Ectodermal cell (in vitro differentiated cells): ENCODE measurements around the gene CDHR3.

Experiments used
- H3K27ac ChIP-seq: 2 replicates; pipeline ENCODE4 v1.7.0; 2013; ENCODE audit warnings: mild to moderate bottlenecking, low read depth, low read length; ENCODE audit not compliant: insufficient read depth, poor library complexity, severe bottlenecking
- H3K27me3 ChIP-seq: 2 replicates; pipeline ENCODE4 v1.7.0; 2013; ENCODE audit warnings: mild to moderate bottlenecking, low read length; ENCODE audit not compliant: insufficient read depth, control insufficient read depth, poor library complexity, severe bottlenecking
- H3K36me3 ChIP-seq: one replicate; pipeline ENCODE4 v1.7.0; 2013; ENCODE audit warnings: low read length; ENCODE audit not compliant: control insufficient read depth, insufficient read depth
- H3K4me1 ChIP-seq: one replicate; pipeline ENCODE4 v1.7.0; 2013; ENCODE audit warnings: low read length; ENCODE audit not compliant: control insufficient read depth, insufficient read depth
- H3K4me3 ChIP-seq: 2 replicates; pipeline ENCODE4 v1.7.0; 2013; ENCODE audit warnings: low read depth, low read length, control low read depth; ENCODE audit not compliant: insufficient read depth
- H3K9me3 ChIP-seq: 2 replicates; pipeline ENCODE4 v1.7.0; 2013; ENCODE audit warnings: mild to moderate bottlenecking, low read length, moderate library complexity; ENCODE audit not compliant: control insufficient read depth
- WGBS, 2 experiments: methylation state at CpG; one replicate each; pipeline ENCODE4 v1.1.7; 2013; ENCODE audit warnings: missing lambda C conversion rate in 2 of 2; 5-methylcytosine and 5-hydroxymethylcytosine counted together

Gene CDHR3

GRCh38 chr7:106045586-106045985, 82.5 kb downstream of the CDHR3 start:
- no peak overlapping the region for H3K4me3 ChIP-seq
- H3K9me3 ChIP-seq = no peaks in the 10 kb centered on the region
- no peak overlapping the region for H3K27ac ChIP-seq
- no peaks in the 10 kb centered on the region for H3K27me3 ChIP-seq
- no peaks in the 10 kb centered on the region for H3K36me3 ChIP-seq
- WGBS, 2 experiments = 98 to 100% methylated on average over 1 of the region's 1 CpG
- no peaks in the 10 kb centered on the region for H3K4me1 ChIP-seq

DNA sequence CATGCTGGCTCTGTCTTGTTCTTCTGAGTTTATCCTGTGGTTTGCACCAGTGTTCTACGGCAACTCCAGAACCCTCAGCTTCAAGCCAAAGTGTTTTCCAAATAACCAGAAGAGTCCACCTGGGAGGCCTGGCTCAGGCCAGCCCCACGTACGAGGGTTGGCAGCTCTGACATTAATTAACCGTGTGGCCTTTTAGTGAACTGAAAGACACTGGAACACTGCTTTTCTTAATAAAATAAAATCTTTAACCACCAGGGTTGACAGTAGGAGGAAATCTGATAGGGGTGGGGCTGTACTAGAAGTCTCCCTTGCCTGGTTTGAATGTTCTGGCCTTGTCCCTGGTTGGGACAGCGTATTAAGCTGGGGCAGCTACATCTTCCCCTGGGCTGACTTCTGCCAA, 84.1 kb downstream of the CDHR3 start:
- Histone ChIP-seq H3K27me3 (no peaks in the 10 kb centered on the region), H3K4me3 (no peak overlapping the region), H3K9me3 (peaks cover 2% of the 10 kb centered on the region), H3K36me3 (no peaks in the 10 kb centered on the region), H3K27ac (no peak overlapping the region), H3K4me1 (no peaks in the 10 kb centered on the region)
- WGBS, 2 experiments = 84 to 93% methylated on average over 5 of the region's 5 CpGs

DNA sequence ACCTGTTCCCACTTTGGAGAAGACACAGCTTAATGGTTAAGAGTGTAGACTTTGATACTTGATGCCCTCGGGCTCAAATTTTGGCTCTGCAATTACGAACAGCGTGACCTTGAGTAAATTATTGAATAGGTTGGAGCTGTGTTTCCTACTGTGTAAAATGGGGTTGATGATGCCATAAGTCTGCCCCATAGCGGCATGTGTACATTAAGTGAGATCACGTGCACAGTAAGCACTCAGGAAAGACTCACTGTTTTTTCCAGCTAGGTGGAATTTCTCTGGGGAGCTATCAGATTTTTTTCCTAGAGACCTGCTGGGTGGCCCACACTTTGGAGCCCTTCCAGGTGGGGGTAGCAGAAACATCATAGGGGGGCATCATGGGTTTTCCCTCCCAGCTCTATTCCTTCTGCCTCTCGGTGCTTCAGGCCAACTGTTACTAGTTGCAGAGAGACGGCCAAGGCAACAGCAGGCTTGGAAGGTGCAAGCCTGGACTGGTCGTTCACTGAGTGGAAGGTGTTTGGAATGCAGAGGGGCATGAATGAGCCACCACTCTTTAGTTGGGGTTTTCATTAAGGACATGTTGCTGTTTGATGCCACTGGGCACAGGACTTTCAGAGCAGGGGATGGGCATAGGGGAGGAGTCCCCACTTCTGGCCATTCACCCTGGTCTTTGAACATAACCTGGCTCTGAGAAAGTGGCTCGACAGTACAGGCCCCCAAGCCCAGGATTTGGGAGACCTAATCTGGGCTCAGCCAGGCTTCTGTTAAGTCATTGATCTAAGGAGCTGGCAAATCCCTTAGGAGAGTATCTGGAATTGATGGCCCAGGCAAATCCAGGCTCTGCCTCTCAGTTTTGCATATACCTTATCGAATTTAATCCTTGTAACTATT, 85.0 kb downstream of the CDHR3 start:
- no peak overlapping the region for H3K27ac ChIP-seq
- WGBS, 2 experiments = 93 to 96% methylated on average over 10 of the region's 10 CpGs
- no peaks in the 10 kb centered on the region for H3K36me3 ChIP-seq
- H3K9me3 ChIP-seq = peaks cover 2% of the 10 kb centered on the region
- no peak overlapping the region for H3K4me3 ChIP-seq
- no peaks in the 10 kb centered on the region for H3K27me3 ChIP-seq
- no peaks in the 10 kb centered on the region for H3K4me1 ChIP-seq

- Histone ChIP-seq H3K4me3 (no peak overlapping the region), H3K4me1 (no peaks in the 10 kb centered on the region), H3K27me3 (no peaks in the 10 kb centered on the region), H3K9me3 (peaks cover 2% of the 10 kb centered on the region), H3K27ac (no peak overlapping the region), H3K36me3 (no peaks in the 10 kb centered on the region)
- WGBS, 2 experiments = 85 to 93% methylated on average over 2 of the region's 2 CpGs
Measured at GRCh38 chr7:106048706-106049020, 85.6 kb downstream of the CDHR3 start.

GRCh38 chr7:106049139-106049752, 86.2 kb downstream of the CDHR3 start:
- Histone ChIP-seq H3K36me3 (no peaks in the 10 kb centered on the region), H3K4me3 (no peak overlapping the region), H3K27ac (no peak overlapping the region), H3K27me3 (no peaks in the 10 kb centered on the region), H3K4me1 (no peaks in the 10 kb centered on the region), H3K9me3 (peaks cover 2% of the 10 kb centered on the region)
- WGBS, 2 experiments = 92 to 94% methylated on average over 7 to 9 of the region's 9 CpGs

DNA sequence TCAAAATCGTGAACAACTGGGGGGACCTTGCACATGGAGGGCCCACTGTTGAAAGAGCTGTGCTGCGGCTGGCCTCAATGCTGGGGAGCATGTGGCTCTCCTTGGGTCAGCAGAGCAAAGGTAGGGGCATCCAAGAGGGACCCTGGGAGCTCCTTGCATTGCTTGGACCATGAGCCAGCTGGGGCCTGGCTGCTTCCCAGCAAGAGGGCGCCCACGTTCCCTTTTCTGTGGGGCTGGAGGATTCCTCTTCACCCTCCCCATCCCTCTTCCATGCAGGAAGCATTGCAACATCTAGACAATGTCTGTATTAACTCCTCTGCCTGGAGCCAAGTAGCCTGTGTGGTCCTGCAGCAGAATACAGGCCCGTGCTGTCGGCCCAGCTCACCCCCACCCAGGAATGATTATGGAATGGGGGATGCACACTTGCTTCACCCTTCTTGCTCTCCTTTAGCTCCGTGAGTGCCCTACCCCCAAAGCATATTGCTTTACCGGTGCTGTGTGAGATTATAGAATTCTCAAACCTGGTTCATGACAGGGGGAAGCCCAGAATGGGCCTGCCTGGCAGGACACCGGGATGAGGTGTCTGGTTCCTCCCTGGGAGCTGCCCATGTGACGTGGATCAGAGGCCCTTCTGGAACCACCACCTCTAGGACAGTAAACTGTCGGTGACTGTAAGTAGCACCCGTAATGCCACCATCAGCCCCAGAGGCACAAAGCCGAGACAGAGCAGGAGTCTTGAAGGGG, 87.1 kb downstream of the CDHR3 start:
- Histone ChIP-seq H3K4me3 (no peak overlapping the region), H3K36me3 (no peaks in the 10 kb centered on the region)
- WGBS, 2 experiments = 89 to 93% methylated on average over 13 of the region's 13 CpGs

GRCh38 chr7:106050746-106051117, 87.7 kb downstream of the CDHR3 start:
- Histone ChIP-seq H3K27me3 (no peaks in the 10 kb centered on the region), H3K36me3 (no peaks in the 10 kb centered on the region), H3K4me3 (no peak overlapping the region), H3K27ac (no peak overlapping the region), H3K4me1 (no peaks in the 10 kb centered on the region), H3K9me3 (peaks cover 2% of the 10 kb centered on the region)
- WGBS, 2 experiments = 93 to 96% methylated on average over 5 of the region's 5 CpGs

More for the DNA sequence above, 87.1 kb downstream of the CDHR3 start:
- peaks cover 2% of the 10 kb centered on the region for H3K9me3 ChIP-seq
- no peaks in the 10 kb centered on the region for H3K27me3 ChIP-seq
- no peaks in the 10 kb centered on the region for H3K4me1 ChIP-seq
- no peak overlapping the region for H3K27ac ChIP-seq

- H3K36me3 ChIP-seq = no peaks in the 10 kb centered on the region
- H3K27ac ChIP-seq = no peak overlapping the region
- no peak overlapping the region for H3K4me3 ChIP-seq
- WGBS, 2 experiments = 67 to 91% methylated on average over 1 of the region's 2 CpGs
- H3K4me1 ChIP-seq = no peaks in the 10 kb centered on the region
- H3K27me3 ChIP-seq = no peaks in the 10 kb centered on the region
- H3K9me3 ChIP-seq = peaks cover 2% of the 10 kb centered on the region
Measured at GRCh38 chr7:106052681-106053080, 89.6 kb downstream of the CDHR3 start.

GRCh38 chr7:106053109-106053508, 90.0 kb downstream of the CDHR3 start:
- peaks cover 2% of the 10 kb centered on the region for H3K9me3 ChIP-seq
- no peak overlapping the region for H3K4me3 ChIP-seq
- H3K4me1 ChIP-seq = no peaks in the 10 kb centered on the region
- H3K27ac ChIP-seq = no peak overlapping the region
- no peaks in the 10 kb centered on the region for H3K27me3 ChIP-seq
- no peaks in the 10 kb centered on the region for H3K36me3 ChIP-seq
- 87 to 90% methylated on average over 5 of the region's 5 CpGs for WGBS, 2 experiments
